Gastrocnemius medialis (tissue), 4 donors: Measurements from ENCODE around the gene ARHGEF17.

Experiments
- POLR2A ChIP-seq, 2 donors: fragments of 450-650 bp; IDR thresholded peaks; one replicate each; pipeline ENCODE4 v1.6.1; 2017; ENCODE audit warnings: antibody characterized with exemption in 2 of 2, mild to moderate bottlenecking in 2 of 2, moderate library complexity in 2 of 2
- TF ChIP-seq, protein P1 (sequence below), 5 experiments: fragments of 450-650 bp in 3 of 5; fragments of 200-600 bp in 2 of 5; sonication (generic) in 2 of 5; IDR thresholded peaks in 4 of 5; conservative IDR thresholded peaks in 1 of 5; 1 replicate in 4 of 5; 2 replicates in 1 of 5; pipeline ENCODE4 v1.5.1; 2016 to 2019; ENCODE audit warnings: antibody characterized with exemption in 5 of 5, mild to moderate bottlenecking in 3 of 5, moderate library complexity in 3 of 5

GRCh38 chr11:73409431-73409830, 101.4 kb downstream of the ARHGEF17 start:
- TF ChIP-seq, protein P1, sequence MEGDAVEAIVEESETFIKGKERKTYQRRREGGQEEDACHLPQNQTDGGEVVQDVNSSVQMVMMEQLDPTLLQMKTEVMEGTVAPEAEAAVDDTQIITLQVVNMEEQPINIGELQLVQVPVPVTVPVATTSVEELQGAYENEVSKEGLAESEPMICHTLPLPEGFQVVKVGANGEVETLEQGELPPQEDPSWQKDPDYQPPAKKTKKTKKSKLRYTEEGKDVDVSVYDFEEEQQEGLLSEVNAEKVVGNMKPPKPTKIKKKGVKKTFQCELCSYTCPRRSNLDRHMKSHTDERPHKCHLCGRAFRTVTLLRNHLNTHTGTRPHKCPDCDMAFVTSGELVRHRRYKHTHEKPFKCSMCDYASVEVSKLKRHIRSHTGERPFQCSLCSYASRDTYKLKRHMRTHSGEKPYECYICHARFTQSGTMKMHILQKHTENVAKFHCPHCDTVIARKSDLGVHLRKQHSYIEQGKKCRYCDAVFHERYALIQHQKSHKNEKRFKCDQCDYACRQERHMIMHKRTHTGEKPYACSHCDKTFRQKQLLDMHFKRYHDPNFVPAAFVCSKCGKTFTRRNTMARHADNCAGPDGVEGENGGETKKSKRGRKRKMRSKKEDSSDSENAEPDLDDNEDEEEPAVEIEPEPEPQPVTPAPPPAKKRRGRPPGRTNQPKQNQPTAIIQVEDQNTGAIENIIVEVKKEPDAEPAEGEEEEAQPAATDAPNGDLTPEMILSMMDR (IDR thresholded peaks at IDR 0.05 in 4 of 5, conservative IDR thresholded peaks at IDR 0.05 in 1 of 5): no peak
- no peak for TF ChIP-seq POLR2A (IDR thresholded peaks at IDR 0.05)
